HepG2 (cell line): Measurements from ENCODE around the gene PRDM12. TPM values are rescaled to one million over a fixed set of nuclear protein-coding genes. Genes with fewer than 3 reads are reported as not detected.

ENCODE experiments used
- ATAC-seq: fragments of 200-7000 bp; cut with Tn5 transposase; 3 replicates; pipeline ENCODE4 v1.9.1; 2020; ENCODE audit warnings: mild to moderate bottlenecking, moderate library complexity
- BruUV-seq: library from RNA; stranded (reverse); fragments of 400-500 nt; replicated peaks from 2 replicates; lab custom pipeline; 2021; lab: Mats Ljungman, UMichigan
- CTCF ChIA-PET: fragments of 300-600 bp; formaldehyde crosslinking; extraction: SDS; loops from one replicate; lab custom pipeline; 2021; ENCODE audit warnings: low total read pairs, inconsistent platforms, low intra/inter-chr PET ratio; lab: Yijun Ruan, JAX
- POLR2A ChIA-PET: fragments of 350-600 bp; sonication (Branson Sonifier 250); formaldehyde crosslinking; loops from one replicate; lab custom pipeline; 2020; ENCODE audit warnings: antibody characterized with exemption, inconsistent platforms; lab: Yijun Ruan, JAX
- DNase-seq: peaks from one replicate; pipeline ENCODE4 v3.0.0-alpha.2; 2015; ENCODE audit warnings: low spot score
- FAIRE-seq: peaks from 3 replicates; lab custom pipeline; 2011; peaks lifted over from hg19 to GRCh38; lab: Jason Lieb, UNC
- H2AFZ ChIP-seq: one replicate; pipeline ENCODE4 v1.6.1; 2011; ENCODE audit warnings: low read length, inconsistent platforms
- H3K27ac ChIP-seq: fragments of 300-600 bp; 3 replicates; pipeline ENCODE4 v1.8.0; 2011; ENCODE audit warnings: mixed run types, mild to moderate bottlenecking, mixed read lengths, low read length, inconsistent platforms; ENCODE audit not compliant: insufficient read depth; ENCODE audit errors: extremely low read length
- H3K27me3 ChIP-seq, 2 experiments: fragments of 200-600 bp in 1 of 2; 2 replicates in 1 of 2; 3 replicates in 1 of 2; pipeline versions ENCODE4 v1.6.0 to v1.8.0; 2011; ENCODE audit warnings: low read length in 2 of 2, mild to moderate bottlenecking in 2 of 2, moderate library complexity in 2 of 2, inconsistent platforms in 1 of 2; ENCODE audit not compliant: insufficient read depth in 2 of 2, control insufficient read depth in 1 of 2
- H3K36me3 ChIP-seq, 2 experiments: fragments of 200-600 bp in 1 of 2; replicated peaks in 1 of 2; 2 replicates in 1 of 2; 3 replicates in 1 of 2; pipeline versions ENCODE4 v1.5.1 to v1.8.0; 2011; ENCODE audit warnings: low read length in 2 of 2, inconsistent platforms in 1 of 2; ENCODE audit not compliant: insufficient read depth in 2 of 2, control insufficient read depth in 1 of 2
- H3K4me1 ChIP-seq: 2 replicates; pipeline ENCODE4 v1.5.1; 2012; ENCODE audit warnings: low read length, inconsistent platforms; ENCODE audit not compliant: insufficient read depth
- H3K4me2 ChIP-seq: 2 replicates; pipeline ENCODE4 v1.6.0; 2011; ENCODE audit warnings: low read depth, low read length, inconsistent platforms
- H3K4me3 ChIP-seq, 3 experiments: fragments of 200-600 bp in 1 of 3; sonication (generic), shearing (Covaris generic) in 1 of 3; replicated peaks in 1 of 3; 2 replicates each; pipeline ENCODE4 v1.5.1; 2011 to 2016; ENCODE audit warnings: low read length in 3 of 3, inconsistent platforms in 2 of 3, low read depth in 2 of 3, mild to moderate bottlenecking in 2 of 3, control low read depth in 1 of 3, mixed read lengths in 1 of 3; ENCODE audit not compliant: insufficient read depth in 1 of 3
- H3K79me2 ChIP-seq: one replicate; pipeline ENCODE4 v1.6.1; 2011; ENCODE audit warnings: low read length, inconsistent platforms; ENCODE audit not compliant: insufficient read depth
- H3K9ac ChIP-seq: 2 replicates; pipeline ENCODE4 v1.6.0; 2011; ENCODE audit warnings: mild to moderate bottlenecking, low read depth, low read length, inconsistent platforms; ENCODE audit not compliant: insufficient read depth
- H3K9me3 ChIP-seq: 2 replicates; pipeline ENCODE4 v1.5.1; 2012; ENCODE audit warnings: mild to moderate bottlenecking, low read length
- H4K20me1 ChIP-seq: 2 replicates; pipeline ENCODE4 v1.6.0; 2011; ENCODE audit warnings: inconsistent platforms, mild to moderate bottlenecking, low read length, moderate library complexity; ENCODE audit not compliant: insufficient read depth
- KMT2B ChIP-seq: IDR thresholded peaks from 2 replicates; pipeline ENCODE4 v1.6.1; 2016; ENCODE audit warnings: missing genetic modification reagents, missing compliant biosample characterization
- MAFG ChIP-seq: sonication (generic); formaldehyde crosslinking; IDR thresholded peaks from 2 replicates; pipeline ENCODE4 v1.5.1; 2020; ENCODE audit warnings: mild to moderate bottlenecking, missing genetic modification reagents
- RAD21 ChIP-seq: fragments of 450-650 bp; formaldehyde crosslinking; IDR thresholded peaks from 2 replicates; pipeline ENCODE4 v1.5.0; 2020; ENCODE audit warnings: mild to moderate bottlenecking
- SALL1 ChIP-seq: sonication (generic); formaldehyde crosslinking; IDR thresholded peaks from 2 replicates; pipeline ENCODE4 v1.8.0; 2022; ENCODE audit warnings: mild to moderate bottlenecking, missing genetic modification reagents
- SKI ChIP-seq: fragments of 450-650 bp; IDR thresholded peaks from one replicate; pipeline ENCODE4 v1.6.1; 2018; ENCODE audit warnings: mild to moderate bottlenecking; ENCODE audit not compliant: partially characterized antibody
- SMAD9 ChIP-seq: sonication (generic); formaldehyde crosslinking; IDR thresholded peaks from 2 replicates; pipeline ENCODE4 v1.5.1; 2020; ENCODE audit warnings: mild to moderate bottlenecking, missing genetic modification reagents
- ZNF292 ChIP-seq: sonication (generic); formaldehyde crosslinking; IDR thresholded peaks from 2 replicates; pipeline ENCODE4 v1.8.1; 2022; ENCODE audit warnings: mild to moderate bottlenecking, low read depth, missing genetic modification reagents, borderline replicate concordance
- ZNF746 ChIP-seq: sonication (generic); formaldehyde crosslinking; IDR thresholded peaks from 2 replicates; pipeline ENCODE4 v1.8.0; 2022; ENCODE audit warnings: mild to moderate bottlenecking, missing genetic modification reagents
- WGBS: methylation state at CpG from one replicate; pipeline ENCODE4 v1.1.6; 2017; ENCODE audit warnings: low lambda C conversion rate; 5-methylcytosine and 5-hydroxymethylcytosine counted together
- in situ Hi-C: cut with HindIII; loops from 2 replicates; pipeline ENCODE4 v1.10.0; 2017; ENCODE audit warnings: low pct_unique_long_range_greater_than_20kb; ENCODE audit not compliant: extremely low pct_ligation_motif_present
- intact Hi-C: fragments of 100-400 bp; cut with micrococcal nuclease; formaldehyde crosslinking; loops from one replicate; pipeline ENCODE4 v1.10.0; 2022; ENCODE audit not compliant: unreplicated experiment
- polyA plus RNA-seq, 8 experiments: library from polyadenylated mRNA; depleted of rRNA in 3 of 8; stranded (reverse) in 7 of 8; unstranded in 1 of 8; fragments of >200 nt; fragmentation: Illumina TruSeq in 4 of 8; extraction: Trizol in 4 of 8; gene quantifications; 2 replicates each; pipeline versions ENCODE4 v1.2.1 to v1.2.3, GENCODE V29; 2011 to 2016; ENCODE audit warnings: low read depth in 4 of 8, missing spikeins in 1 of 8, mixed read lengths in 1 of 8; ENCODE audit not compliant: insufficient read depth in 1 of 8
- total RNA-seq, 5 experiments: library from RNA; depleted of rRNA; stranded (reverse); fragments of >200 nt; fragmentation: Illumina TruSeq; extraction: Trizol; gene quantifications; 2 replicates each; pipeline ENCODE4 v1.2.3, GENCODE V29; 2016; ENCODE audit warnings: low read depth in 1 of 5
- TF ChIP-seq, protein P1 (sequence below): sonication (generic); formaldehyde crosslinking; conservative IDR thresholded peaks from 2 replicates; pipeline ENCODE4 v1.4.0; 2020; ENCODE audit warnings: missing genetic modification reagents

PRDM12 gene
- total and polyA plus RNA-seq, 2 of the 13 experiments (the other 11 are each of a cell fraction or from before 2014, with no cell fraction given): 0.04 to 0.07 TPM

DNA sequence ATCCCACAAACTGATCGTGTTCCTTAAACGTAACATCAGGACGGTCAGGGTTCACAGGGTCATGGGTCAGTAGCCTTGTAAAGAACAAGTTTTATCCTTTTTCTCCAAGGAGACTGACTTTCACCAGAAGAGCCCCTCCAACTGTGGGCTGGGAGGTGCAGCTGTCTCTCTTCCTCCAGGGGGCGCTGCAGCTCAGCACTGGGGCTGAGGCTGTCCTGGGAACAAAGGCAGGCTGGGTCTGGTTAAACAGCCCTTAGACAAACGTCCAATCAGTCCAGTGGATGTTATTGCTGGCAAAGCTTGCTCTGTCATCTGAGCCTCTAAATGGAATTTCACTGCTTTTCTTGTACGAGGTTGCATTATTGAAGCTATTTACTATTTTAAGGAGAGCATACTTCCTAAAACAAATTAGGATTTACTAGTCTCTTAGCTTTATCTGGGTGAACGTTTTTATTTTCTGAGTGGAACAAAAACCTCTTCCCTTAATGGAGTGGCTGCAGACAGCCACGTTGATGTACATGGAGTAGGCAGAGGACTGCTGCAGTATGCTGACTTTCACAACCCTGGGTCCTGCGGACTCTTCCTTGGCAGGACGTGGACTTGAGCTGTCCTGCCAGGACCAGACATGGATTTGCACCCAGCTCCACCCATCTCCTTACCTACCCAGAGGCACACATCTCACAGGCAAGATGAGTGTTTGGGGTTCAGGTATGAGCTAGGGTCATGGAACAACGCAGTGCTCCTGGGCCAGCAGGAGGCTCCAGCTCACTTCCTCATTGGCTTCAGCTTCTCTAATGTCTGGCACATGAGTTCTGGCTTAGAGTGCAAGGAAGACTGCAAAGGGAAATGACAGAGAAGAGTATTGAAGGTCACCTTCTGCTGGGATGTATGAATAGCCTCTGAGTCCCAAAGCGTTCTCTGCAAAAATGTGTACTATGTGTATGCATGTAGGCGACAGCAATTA lies 36.9 kb downstream of the PRDM12 start (continued):
- peak; percentile 65 for TF ChIP-seq RAD21

DNA sequence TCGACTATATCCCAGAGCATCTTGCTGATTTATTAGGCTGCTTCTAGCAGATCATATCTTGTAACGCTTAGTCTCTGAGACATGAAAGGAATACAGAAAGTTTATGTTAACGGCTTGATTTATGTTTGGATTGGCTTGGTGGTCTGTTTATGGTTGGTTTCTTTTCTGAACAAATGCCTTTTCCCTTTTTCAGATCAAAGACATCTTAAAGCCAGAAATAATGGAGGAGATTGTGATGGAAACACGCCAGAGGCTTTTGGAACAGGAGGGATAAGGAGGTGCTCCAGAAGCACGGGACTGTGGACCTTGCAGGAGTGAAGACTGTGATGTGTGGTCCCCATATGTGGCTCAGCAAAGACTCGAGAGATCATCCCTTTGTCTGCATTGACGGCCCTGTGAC lies 39.1 kb downstream of the PRDM12 start:
- Histone ChIP-seq H2AFZ (no peak overlapping the region), H3K4me3 (no peak overlapping the region), H3K36me3 (peaks cover 19 to 51% of the 10 kb centered on the region in 2 experiments), H3K9ac (no peak overlapping the region), H4K20me1 (peaks cover 11% of the 10 kb centered on the region), H3K27me3 (no peaks in the 10 kb centered on the region), H3K9me3 (no peaks in the 10 kb centered on the region), H3K4me2 (no peak overlapping the region), H3K4me1 (peaks cover 18% of the 10 kb centered on the region), H3K27ac (no peak overlapping the region), H3K79me2 (peaks cover under 1% of the 10 kb centered on the region)
- intact Hi-C loops (no loop called here), in situ Hi-C loops (no loop called here)
- ChIA-PET CTCF (no interaction called here), POLR2A (interaction anchor here (0.8 kb wide), 1 partner anchor 10 kb away, joined by 3 read pairs; the partner anchor contains the start of gene EXOSC2)
- no peak for FAIRE-seq
- TF ChIP-seq ZNF292 (CRISPR knock-in tag) (no peak), ZNF746 (CRISPR knock-in tag) (no peak), MAFG (no peak), SALL1 (CRISPR knock-in tag) (no peak), SMAD9 (CRISPR knock-in tag) (no peak), KMT2B (CRISPR knock-in tag) (no peak), SKI (no peak)
- TF ChIP-seq, protein P1, sequence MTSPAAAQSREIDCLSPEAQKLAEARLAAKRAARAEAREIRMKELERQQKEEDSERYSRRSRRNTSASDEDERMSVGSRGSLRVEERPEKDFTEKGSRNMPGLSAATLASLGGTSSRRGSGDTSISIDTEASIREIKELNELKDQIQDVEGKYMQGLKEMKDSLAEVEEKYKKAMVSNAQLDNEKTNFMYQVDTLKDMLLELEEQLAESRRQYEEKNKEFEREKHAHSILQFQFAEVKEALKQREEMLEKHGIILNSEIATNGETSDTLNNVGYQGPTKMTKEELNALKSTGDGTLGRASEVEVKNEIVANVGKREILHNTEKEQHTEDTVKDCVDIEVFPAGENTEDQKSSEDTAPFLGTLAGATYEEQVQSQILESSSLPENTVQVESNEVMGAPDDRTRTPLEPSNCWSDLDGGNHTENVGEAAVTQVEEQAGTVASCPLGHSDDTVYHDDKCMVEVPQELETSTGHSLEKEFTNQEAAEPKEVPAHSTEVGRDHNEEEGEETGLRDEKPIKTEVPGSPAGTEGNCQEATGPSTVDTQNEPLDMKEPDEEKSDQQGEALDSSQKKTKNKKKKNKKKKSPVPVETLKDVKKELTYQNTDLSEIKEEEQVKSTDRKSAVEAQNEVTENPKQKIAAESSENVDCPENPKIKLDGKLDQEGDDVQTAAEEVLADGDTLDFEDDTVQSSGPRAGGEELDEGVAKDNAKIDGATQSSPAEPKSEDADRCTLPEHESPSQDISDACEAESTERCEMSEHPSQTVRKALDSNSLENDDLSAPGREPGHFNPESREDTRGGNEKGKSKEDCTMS (CRISPR knock-in tag): no peak
- BruUV-seq: no TSS peak
- ATAC-seq: no peak
- no peak for DNase-seq
- 94% methylated on average over 7 of the region's 7 CpGs for WGBS
